ENCODE results near the gene CDH9.

The CDH9 gene, protein sequence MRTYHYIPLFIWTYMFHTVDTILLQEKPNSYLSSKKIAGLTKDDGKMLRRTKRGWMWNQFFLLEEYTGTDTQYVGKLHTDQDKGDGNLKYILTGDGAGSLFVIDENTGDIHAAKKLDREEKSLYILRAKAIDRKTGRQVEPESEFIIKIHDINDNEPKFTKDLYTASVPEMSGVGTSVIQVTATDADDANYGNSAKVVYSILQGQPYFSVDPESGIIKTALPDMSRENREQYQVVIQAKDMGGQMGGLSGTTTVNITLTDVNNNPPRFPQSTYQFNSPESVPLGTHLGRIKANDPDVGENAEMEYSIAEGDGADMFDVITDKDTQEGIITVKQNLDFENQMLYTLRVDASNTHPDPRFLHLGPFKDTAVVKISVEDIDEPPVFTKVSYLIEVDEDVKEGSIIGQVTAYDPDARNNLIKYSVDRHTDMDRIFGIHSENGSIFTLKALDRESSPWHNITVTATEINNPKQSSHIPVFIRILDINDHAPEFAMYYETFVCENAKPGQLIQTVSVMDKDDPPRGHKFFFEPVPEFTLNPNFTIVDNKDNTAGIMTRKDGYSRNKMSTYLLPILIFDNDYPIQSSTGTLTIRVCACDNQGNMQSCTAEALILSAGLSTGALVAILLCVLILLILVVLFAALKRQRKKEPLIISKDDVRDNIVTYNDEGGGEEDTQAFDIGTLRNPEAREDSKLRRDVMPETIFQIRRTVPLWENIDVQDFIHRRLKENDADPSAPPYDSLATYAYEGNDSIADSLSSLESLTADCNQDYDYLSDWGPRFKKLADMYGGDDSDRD

DNA sequence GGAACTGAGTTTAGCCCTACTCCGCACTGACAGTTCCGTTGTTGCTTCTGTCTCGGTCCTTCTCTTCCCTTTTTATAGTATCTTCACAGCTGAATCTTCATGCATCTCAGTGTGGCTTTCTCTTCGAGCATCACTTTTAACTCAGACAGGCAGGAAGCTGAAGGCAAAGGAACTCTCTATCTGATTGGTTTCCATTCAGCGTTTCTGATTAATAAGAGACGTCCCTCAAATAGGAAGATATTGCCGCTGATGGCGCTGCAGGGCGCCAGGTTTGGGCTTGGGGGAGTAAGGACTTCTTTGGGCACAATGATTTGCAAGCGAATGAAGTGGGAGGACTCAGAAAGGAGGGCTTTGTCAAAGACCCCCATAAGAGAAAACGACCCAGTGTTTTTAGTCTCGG lies at the start of gene CDH9:
CDH9 (minus strand) TSS at position 111 of the 400 bp plus-strand sequence. CDS start 50,253 bp downstream, outside the sequence.
- no peak for DNase-seq (ENCODE audit: low read depth)

DNA sequence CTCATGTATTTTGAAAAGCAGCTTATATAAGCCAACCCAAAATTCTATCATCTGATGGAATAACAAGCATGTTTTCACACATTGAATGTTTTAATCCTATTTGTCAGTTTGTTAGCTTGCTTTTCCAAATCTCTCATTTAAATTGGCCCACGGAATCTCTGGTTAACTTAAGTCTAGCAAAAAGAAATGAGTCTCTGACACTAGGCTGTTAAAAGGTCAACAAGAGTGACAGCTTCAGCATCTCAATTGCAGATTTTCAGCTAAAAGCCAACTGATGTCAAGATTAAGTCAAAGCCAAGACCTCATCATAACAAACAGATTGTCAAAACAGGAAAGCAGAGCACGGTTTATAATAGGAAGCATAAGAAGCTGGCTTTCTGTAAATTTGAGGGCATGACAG lies 49.4 kb upstream of the CDH9 start:
- DNase-seq (ENCODE audit: low read depth): no peak

DNA sequence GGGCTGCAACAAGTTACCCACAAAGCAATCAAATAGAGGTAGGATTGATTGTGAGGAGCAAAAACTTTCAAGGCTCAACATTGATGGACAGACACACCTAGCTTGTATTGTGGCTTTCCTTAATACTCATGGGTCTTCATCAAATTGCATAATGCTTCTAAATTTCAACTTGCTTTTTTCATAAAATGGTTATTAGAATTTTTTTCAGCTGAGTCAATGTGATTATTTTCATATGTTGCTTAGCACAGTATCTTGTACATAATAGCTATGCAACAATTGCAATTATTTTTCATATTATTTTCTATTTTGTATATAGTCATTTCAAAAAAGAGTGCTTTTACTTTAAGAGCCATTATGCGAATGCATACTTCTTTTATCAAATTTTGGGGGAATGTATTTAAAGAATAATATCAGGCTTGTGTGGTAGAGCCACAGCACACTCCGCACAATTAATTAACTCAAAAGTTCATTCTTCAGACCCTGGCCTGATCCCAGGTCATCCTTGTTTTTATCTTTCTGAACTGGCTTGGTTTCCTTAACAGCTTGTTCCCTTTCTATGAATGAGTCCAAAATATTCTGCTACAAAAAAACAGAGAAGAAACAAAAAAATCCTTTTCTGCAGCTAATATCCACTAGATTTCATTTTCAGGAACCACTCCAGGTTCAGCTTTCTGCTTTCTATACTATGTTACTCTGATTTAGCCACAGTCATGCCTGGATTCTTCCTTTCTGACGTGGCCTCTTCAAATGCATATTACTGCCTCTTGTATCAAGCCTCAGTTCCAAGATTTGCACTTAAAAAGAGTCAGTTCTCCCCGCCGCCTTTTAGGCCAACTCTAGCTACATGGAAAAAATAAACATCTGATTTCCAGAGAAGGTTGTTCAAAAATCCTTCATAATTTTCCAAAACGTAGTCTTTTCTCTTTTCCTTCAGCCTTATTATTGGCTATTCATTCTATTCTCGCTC lies 45.3 kb upstream of the CDH9 start:
- DNase-seq (ENCODE audit: low read depth): no peak

DNA sequence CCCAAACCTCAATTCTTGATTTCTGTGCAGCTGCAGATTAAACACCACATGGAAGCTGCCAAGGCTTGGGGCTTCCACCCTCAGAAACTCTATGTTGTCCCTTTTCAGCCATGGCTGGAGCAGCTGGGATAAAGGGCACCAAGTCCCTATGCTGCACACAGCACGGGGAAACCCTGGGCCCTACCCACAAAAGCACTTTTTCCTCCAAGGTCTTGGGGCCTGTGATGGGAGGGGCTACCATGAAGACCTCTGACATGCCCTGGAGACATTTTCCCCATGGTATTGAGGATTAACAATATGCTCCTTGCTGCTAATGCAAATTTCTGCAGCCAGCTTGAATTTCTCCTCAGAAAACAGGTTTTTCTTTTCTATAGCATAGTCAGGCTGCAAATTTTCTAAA lies 41.8 kb upstream of the CDH9 start:
- DNase-seq (ENCODE audit: low read depth): no peak

DNA sequence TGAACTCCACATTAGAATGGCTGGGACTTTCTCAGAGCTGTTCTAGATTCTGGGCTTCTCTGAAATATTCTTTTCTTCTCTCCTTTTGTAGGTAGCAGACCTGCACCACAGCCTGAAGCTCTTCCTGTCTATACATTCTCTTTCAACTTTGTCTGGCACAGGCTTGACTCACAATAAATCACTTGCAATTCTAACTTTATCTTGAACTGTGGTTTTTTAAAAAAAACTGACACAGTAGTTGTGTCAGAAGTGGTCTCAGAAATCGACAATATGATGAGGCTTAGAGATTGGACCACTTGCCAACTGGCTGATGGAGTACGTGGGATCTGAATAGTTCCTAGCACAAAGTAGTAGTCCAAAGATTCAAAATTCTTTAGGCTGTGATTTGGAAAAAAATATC lies 24.1 kb upstream of the CDH9 start:
- DNase-seq (ENCODE audit: low read depth): no peak

DNA sequence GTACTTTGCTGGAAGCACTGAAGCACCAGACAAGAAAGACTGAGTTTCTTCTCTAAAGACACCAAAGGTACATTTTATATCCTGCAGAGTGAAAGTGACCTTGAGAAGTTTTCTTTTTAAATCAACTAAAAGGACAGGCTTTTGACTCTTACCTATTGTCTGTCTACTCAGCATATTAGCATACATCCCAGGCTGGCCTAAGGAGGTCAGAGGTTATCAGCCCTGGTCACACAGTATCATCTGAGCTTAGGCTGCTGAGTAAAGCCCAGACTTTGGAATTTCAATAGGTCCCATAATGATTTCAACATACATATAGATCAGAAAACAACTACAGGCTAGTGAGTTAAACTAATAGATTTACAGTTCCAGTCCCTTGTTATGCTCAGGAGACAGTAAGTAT lies 10.1 kb upstream of the CDH9 start:
- no peak for DNase-seq (ENCODE audit: low read depth)

DNA sequence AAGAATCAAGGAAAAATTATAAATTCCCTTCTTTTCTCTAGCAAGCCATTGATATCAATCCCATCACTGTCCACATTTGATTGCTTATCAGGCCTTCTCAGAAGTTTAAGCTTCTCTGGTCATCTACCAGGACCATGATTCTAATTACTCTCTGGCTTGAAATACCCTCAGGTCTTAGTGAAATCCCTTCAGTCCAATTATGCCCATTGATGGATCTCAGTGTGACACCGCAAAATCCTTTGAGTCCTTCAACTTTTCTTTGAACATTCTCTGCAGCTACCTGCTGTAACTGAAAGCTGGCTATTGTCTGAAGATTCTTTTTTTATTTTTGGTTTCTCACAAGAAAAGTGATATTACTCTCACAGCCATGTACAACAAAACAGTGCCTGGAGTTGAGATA lies 3.0 kb upstream of the CDH9 start:
- no peak for DNase-seq (ENCODE audit: low read depth)

DNA sequence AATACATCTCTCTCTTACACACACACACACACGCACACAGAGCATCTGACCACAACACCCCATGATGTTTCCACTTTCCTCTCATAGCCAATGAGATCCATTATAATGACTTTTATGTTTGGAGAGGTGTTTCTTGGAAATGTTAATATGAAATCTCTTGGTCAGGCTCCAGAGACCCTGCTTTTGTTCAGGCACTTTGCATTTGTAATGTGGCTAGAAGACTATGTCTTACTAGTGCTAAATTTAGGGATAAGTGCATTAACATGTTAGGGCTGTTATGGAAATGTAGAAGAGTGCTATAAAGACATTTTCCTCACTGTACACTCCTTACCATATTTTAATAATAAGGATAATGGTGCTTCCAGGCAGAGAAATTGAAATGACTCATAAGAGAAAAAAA lies 3.8 kb downstream of the CDH9 start:
- no peak for DNase-seq (ENCODE audit: low read depth)

DNA sequence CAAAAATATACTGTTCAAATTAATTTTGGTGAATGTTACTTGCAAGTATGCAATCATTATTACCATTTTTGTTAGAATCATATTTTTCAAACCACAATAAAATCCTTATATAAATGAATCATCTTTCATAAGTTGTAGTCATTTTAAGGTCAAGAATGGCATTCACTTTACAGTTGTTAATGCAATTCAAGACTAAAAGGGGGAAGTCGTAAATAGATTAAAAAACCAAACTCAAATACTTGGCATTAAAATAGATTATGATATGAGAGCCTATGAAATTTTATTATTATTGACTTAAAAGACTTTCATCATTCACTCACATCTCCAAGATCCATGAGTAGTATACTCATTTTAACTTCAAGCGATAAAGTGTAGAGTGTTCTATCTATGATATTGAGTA lies 11.6 kb downstream of the CDH9 start:
- no peak for DNase-seq (ENCODE audit: low read depth)

DNA sequence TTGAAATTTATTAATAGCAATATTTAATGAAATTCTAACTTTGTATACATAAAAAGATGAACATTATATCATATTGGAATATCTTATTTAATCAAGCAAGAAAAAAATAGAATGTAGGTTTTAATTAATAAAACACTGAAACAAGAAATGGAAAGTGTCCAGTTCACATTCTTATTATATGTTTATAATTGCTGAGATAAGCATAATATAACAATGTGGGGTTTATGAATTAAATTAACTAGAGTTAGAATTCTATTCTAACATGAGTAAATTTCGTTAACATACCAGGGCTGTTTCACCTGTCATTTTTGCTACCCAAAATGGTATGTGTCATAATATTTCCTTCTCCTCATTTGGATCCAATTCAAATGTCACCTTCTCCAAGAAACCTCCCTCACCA lies 12.3 kb downstream of the CDH9 start:
- no peak for DNase-seq (ENCODE audit: low read depth)

DNA sequence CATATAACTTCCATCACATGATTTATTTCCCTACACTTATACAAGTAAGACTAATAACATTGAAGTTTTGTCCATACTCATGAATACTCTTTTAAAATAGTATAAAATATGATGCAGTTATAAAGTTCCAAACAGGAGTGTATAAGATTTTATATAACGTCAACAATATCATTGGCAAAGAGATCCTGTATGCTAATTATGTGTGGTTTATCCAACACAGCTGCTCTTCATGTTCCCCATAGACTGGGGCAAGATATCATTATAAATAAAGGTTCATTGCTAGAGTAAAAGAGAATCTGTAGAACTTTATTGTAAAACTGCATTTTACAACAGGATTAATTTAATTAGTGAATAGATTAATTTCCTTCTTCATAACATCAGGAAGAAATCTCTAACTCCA lies 16.9 kb downstream of the CDH9 start:
- DNase-seq (ENCODE audit: low read depth): no peak

DNA sequence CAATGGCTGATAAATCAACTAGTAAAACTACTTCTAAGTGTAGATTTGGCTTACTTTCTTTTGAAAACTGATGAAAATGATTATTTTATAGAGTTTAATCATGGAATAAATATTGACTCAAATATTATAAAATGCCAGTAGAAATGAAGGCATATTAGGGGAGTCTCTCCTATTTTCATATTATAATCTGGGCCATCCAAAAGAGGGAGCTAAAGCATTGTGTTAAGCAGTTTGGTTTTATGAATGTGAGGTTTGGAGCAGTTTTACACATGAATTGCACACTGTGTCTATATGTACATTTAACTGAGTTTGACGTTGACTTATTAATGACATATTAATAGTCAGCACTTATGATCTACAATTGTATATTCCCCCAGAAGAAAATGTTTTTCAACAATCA lies 17.4 kb downstream of the CDH9 start:
- DNase-seq (ENCODE audit: low read depth): no peak

DNA sequence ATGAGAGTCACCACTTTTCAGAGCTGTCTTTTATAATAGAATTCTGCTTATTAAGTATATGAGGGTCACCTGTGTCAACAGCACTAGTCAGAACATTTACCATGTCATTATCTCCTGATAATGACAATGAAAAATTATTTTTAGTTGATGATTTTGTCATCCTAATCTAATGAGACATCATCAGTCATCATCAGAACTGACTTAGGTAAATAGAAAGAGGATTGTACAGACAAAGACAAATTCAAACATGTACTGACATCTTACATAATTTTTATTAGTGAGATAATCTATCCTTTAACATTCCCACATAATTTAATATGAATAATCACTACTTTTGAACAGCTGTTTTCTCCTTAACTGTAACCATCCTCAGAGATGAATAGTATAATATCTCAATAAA lies 22.6 kb downstream of the CDH9 start:
- no peak for DNase-seq (ENCODE audit: low read depth)

DNA sequence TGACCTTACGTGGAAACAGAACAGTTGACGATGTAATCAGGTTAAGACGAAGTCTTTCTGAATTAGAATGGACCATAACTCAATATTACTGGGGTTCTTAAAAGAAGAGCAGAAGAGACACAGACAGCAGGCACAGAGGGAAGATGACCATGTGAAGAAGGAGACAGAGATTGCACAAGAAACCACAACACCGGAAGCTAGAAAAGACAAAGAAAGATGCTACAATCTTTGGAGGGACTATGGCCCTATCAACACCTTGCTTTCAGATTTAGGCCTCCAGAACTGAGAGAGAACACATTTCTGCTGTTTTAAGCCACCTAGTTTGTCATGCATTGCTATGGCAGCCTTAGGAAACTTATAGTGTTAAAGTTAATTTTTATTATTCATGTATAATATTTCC lies 27.1 kb downstream of the CDH9 start:
- DNase-seq (ENCODE audit: low read depth): no peak

DNA sequence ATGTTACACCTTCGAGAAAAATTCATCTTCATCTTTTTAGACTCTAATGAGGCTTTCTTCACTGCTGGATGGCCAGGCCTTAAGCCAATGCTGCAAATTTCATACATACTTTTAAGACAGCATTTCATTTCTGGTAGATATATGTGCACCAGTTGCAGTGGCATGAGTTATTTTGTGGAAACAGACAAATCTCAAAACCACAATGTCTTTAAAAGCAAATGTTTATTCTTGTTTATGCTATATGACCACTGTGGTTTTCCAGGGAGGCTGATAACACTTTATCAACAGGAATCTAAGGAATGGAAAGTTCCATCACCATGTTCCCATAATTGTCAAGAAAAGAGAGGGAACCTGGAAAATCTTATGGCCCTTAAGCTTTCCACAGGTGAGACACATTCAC lies 27.7 kb downstream of the CDH9 start:
- no peak for DNase-seq (ENCODE audit: low read depth)

DNA sequence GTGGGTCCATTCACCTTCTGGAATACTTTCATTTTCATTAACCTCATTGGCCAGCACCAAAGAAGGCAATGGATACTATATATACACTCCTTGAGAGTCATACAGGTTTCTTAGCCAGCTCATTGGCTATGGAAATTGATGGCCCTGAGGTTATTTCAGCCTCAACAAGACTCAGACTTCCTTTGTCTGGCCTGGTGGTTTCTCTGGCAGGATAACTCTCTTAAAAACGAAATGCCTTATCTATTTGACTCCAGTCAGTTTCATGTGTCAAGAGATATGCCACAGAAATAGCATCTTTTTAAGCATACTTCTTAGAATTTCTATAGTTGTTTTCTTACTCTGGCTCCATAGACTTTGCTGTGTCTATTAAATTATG lies 28.9 kb downstream of the CDH9 start:
- no peak for DNase-seq (ENCODE audit: low read depth)

DNA sequence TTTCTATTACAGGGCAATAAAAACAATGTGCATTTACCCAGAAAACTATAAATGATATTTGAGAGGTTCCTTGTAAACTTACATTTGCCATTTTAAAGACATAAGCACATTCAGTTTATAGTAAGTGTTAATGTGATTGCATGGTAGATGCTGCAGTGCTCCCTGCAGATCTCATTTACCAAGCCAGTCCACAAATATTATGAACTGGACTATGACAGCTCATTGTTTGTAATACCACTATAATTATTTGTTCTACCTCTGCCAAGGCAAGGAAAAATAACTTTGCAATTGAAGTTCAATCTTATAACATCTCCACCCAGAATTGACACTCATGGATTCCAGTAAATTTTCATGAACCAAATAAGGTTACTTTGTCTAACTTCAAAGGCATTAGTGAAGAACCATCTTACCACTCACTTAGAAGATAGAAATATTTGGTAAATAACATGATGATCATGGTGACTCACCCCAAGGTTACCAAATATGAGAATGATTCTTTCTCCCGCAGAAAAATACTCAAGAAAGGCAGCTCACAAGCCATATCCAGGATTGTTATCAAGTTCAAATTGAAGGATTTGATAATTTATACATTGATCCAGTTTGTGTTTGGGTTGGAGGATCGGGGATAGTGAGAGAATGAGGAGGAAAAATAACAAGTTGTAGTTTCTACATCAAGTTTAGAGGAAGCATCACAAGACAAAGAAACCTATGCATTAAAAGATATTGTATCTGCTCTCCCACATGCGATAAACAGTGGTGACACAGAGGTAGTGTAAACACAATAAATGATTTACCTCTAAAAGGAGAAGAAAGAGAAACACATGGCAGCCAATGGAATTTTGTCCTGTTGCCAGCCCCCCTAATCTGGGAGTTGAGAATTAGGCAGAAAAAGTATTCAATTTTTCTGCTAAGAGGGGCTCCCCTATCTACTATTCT lies 29.5 kb downstream of the CDH9 start:
- DNase-seq (ENCODE audit: low read depth): no peak

DNA sequence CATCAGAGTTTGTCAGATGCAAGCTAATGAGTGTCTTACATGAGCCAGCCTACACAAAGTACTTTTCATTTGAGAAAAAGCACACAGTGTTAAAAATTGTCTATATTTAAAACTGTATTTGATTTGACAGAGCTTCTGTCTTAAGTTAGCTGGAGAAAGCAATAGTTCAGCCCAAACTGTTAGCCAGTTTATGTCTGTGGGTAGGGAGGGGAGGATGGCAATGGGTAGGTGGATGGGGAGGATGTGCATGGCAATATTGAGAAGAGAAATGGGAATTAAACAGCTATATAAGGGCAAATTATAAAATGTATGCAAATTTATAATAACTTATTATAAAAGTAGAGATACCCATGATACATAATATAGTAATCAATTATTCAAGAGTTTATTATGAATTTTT lies 31.3 kb downstream of the CDH9 start:
- DNase-seq (ENCODE audit: low read depth): no peak

DNA sequence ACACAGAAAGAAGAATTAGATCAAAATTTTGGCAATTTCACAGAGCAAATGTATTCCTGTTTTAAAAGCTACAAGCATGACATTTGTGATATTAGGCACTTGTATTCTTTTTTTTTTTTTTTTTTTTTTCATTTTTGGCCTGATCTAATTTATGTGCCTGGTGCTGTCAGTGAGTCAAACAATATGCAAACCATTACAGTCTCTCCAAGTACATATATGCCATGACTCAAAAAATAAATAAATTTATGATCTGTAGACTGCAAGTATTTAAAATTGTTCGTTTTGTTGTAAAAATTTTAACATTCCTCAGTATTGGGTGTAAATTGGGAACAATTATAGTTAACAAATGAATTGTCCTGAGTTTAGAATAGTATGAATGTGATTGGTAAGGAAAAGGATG lies 51.4 kb downstream of the CDH9 start:
- no peak for DNase-seq (ENCODE audit: low read depth)

DNA sequence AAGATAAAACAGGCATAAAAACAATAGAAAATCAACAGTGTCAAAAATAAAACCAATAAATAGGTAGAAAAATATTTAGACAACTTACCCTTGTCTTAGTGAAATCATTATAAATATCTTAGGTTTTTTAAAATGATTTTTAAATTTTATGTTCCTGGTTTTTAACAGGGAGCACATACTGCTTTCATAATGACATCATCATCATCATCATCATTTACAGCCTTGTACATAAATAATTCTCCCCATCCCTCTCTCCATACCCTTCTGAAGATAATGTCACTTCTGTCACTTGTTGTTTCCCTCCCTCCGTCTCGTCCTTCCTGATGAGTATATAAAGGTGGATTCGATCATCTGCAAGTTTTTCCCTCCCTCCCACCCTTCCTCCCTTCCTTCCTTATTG lies 56.6 kb downstream of the CDH9 start:
- no peak for DNase-seq (ENCODE audit: low read depth)

DNA sequence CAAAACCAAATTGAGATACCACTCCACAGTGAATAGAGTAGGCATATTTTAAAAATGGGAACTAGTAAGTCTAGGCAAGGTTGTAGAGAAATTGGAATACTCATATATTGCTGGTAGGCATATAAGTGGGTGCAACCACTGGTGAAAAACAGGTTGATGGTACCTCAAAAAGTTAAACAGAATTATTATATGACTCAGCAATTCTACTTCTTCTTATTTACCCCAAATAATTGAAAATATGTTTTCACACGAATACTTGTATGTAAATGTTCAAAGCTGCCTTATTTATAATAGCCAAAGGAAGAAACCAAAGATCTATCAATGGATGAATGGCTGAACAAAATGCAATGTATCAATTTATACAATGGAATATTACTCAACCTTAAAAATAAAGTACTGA lies 79.1 kb downstream of the CDH9 start:
- DNase-seq (ENCODE audit: low read depth): no peak

All from fibroblast of gingiva (primary cell).